DND-41 (cell line): ENCODE data around the gene UBE2L6.
"Not testable (repeated sequence)": the region's sequence is repeated elsewhere in the genome, so short reads cannot be mapped to it uniquely, and the experiment has no call there.

Experiments
- ATAC-seq: fragments of 200-7000 bp; cut with Tn5 transposase; 3 replicates; pipeline ENCODE4 v1.9.1; 2021; ENCODE audit warnings: low read depth; ENCODE audit not compliant: insufficient read depth
- DNase-seq: peaks from one replicate; pipeline ENCODE4 v3.0.0-alpha.2; 2020
- H2AFZ ChIP-seq: 2 replicates; pipeline ENCODE4 v1.6.0; 2012; ENCODE audit warnings: low read depth, low read length
- H3K27ac ChIP-seq: 2 replicates; pipeline ENCODE4 v1.5.1; 2012; ENCODE audit warnings: low read length, inconsistent platforms
- H3K27me3 ChIP-seq: fragments of 200-600 bp; sonication (generic); 2 replicates; pipeline ENCODE4 v1.6.0; 2012; ENCODE audit warnings: low read length, mild to moderate bottlenecking, inconsistent platforms; ENCODE audit not compliant: insufficient read depth, poor library complexity
- H3K36me3 ChIP-seq: 2 replicates; pipeline ENCODE4 v1.5.1; 2012; ENCODE audit warnings: low read length, inconsistent platforms; ENCODE audit not compliant: insufficient read depth
- H3K4me1 ChIP-seq: 2 replicates; pipeline ENCODE4 v1.5.1; 2012; ENCODE audit warnings: mild to moderate bottlenecking, low read length; ENCODE audit not compliant: insufficient read depth
- H3K4me2 ChIP-seq: 2 replicates; pipeline ENCODE4 v1.6.0; 2012; ENCODE audit warnings: mild to moderate bottlenecking, moderate library complexity, low read length, inconsistent platforms; ENCODE audit not compliant: insufficient read depth
- H3K4me3 ChIP-seq, 2 experiments: fragments of 200-600 bp in 1 of 2; shearing (Covaris generic) in 1 of 2; 2 replicates each; pipeline ENCODE4 v1.5.1; 2012 to 2016; ENCODE audit warnings: inconsistent platforms in 2 of 2, low read length in 2 of 2, mild to moderate bottlenecking in 2 of 2, low read depth in 1 of 2, moderate library complexity in 1 of 2
- H3K79me2 ChIP-seq: 2 replicates; pipeline ENCODE4 v1.6.0; 2012; ENCODE audit warnings: low read length, inconsistent platforms; ENCODE audit not compliant: insufficient read depth
- H3K9ac ChIP-seq: 2 replicates; pipeline ENCODE4 v1.6.0; 2012; ENCODE audit warnings: low read depth, mild to moderate bottlenecking, inconsistent platforms, low read length, moderate library complexity
- H3K9me3 ChIP-seq: 2 replicates; pipeline ENCODE4 v1.5.1; 2012; ENCODE audit warnings: low read length, moderate library complexity, mild to moderate bottlenecking, inconsistent platforms; ENCODE audit not compliant: insufficient read depth, severe bottlenecking
- H4K20me1 ChIP-seq: 2 replicates; pipeline ENCODE4 v1.6.0; 2012; ENCODE audit warnings: low read length; ENCODE audit not compliant: insufficient read depth
- CTCF ChIP-seq: IDR thresholded peaks from 2 replicates; pipeline ENCODE4 v1.5.1; 2012; ENCODE audit warnings: borderline replicate concordance, low read length, moderate library complexity, mild to moderate bottlenecking; ENCODE audit not compliant: poor library complexity, severe bottlenecking; ENCODE audit errors: extremely low read depth
- EZH2 ChIP-seq: IDR thresholded peaks from 3 replicates; pipeline ENCODE4 v1.6.1; 2012; ENCODE audit warnings: borderline replicate concordance, low read depth, mild to moderate bottlenecking, moderate library complexity, low read length, inconsistent platforms; ENCODE audit not compliant: severe bottlenecking

UBE2L6 gene

GRCh38 chr11:57542582-57542981, 24.9 kb downstream of the UBE2L6 start:
- DNase-seq (no peak), ATAC-seq (no peak)
- no peaks in the 10 kb centered on the region for H3K9me3 ChIP-seq
- H3K4me2 ChIP-seq = no peak overlapping the region
- H3K4me3 ChIP-seq = no peak overlapping the region
- no peak for TF ChIP-seq CTCF
- TF ChIP-seq EZH2 = no peak
- H3K4me1 ChIP-seq = no peaks in the 10 kb centered on the region
- no peak overlapping the region for H3K27ac ChIP-seq
- no peak overlapping the region for H3K9ac ChIP-seq
- no peaks in the 10 kb centered on the region for H3K27me3 ChIP-seq
- H4K20me1 ChIP-seq = no peaks in the 10 kb centered on the region
- H3K36me3 ChIP-seq = peaks cover 21% of the 10 kb centered on the region
- H2AFZ ChIP-seq = no peak overlapping the region
- H3K79me2 ChIP-seq = no peaks in the 10 kb centered on the region

- H3K36me3 ChIP-seq = peaks cover 8% of the 10 kb centered on the region; the same call in 1 of the 2 replicates
- no peak overlapping the region for H3K27ac ChIP-seq
- no peak overlapping the region for H3K9ac ChIP-seq
- H3K4me2 ChIP-seq = no peak overlapping the region
- no peaks in the 10 kb centered on the region for H3K4me1 ChIP-seq
- ATAC-seq (no peak), DNase-seq (no peak)
- no peaks in the 10 kb centered on the region for H3K27me3 ChIP-seq
- H4K20me1 ChIP-seq = no peaks in the 10 kb centered on the region
- no peak overlapping the region for H3K4me3 ChIP-seq
- H2AFZ ChIP-seq = no peak overlapping the region
- TF ChIP-seq CTCF = no peak
- TF ChIP-seq EZH2 = no peak
- no peaks in the 10 kb centered on the region for H3K79me2 ChIP-seq
- no peaks in the 10 kb centered on the region for H3K9me3 ChIP-seq
Observed at GRCh38 chr11:57541169-57541568, 26.3 kb downstream of the UBE2L6 start.

GRCh38 chr11:57539342-57539741, 28.1 kb downstream of the UBE2L6 start:
- Histone ChIP-seq H3K27ac (no peak overlapping the region), H3K4me2 (no peak overlapping the region), H3K79me2 (no peaks in the 10 kb centered on the region), H3K36me3 (peaks cover 8% of the 10 kb centered on the region; the same call in 1 of the 2 replicates), H3K4me1 (no peaks in the 10 kb centered on the region), H3K4me3 (no peak overlapping the region), H3K9ac (no peak overlapping the region), H4K20me1 (no peaks in the 10 kb centered on the region), H2AFZ (no peak overlapping the region), H3K9me3 (no peaks in the 10 kb centered on the region), H3K27me3 (no peaks in the 10 kb centered on the region)
- TF ChIP-seq CTCF = no peak
- no peak for TF ChIP-seq EZH2
- no peak for DNase-seq
- ATAC-seq = no peak

- Histone ChIP-seq H4K20me1 (no peaks in the 10 kb centered on the region), H3K4me2 (no peak within 1 kb of the TSS), H3K9me3 (no peaks in the 10 kb centered on the region), H3K4me1 (peaks cover 3% of the 10 kb centered on the region), H3K36me3 (peaks cover 8% of the 10 kb centered on the region; the same call in 1 of the 2 replicates), H3K9ac (no peak within 1 kb of the TSS), H3K27ac (no peak within 1 kb of the TSS), H2AFZ (no peak within 1 kb of the TSS), H3K4me3 (no peak within 1 kb of the TSS), H3K27me3 (no peaks in the 10 kb centered on the region), H3K79me2 (no peaks in the 10 kb centered on the region)
- ATAC-seq = no peak
- DNase-seq = no peak
- no peak for TF ChIP-seq CTCF
Observed at GRCh38 chr11:57536947-57537619, 30.4 kb downstream of the UBE2L6 start, which contains the start of gene SMTNL1. TSS of gene SMTNL1 (plus strand) at chr11:57537595. CDS start at chr11:57542643, 5,048 bp downstream.

- not testable (repeated sequence) for H3K9me3 ChIP-seq, H3K9ac ChIP-seq, H3K36me3 ChIP-seq, H3K4me2 ChIP-seq, ATAC-seq, DNase-seq, H2AFZ ChIP-seq, H3K27ac ChIP-seq, H3K27me3 ChIP-seq, H3K4me3 ChIP-seq, H4K20me1 ChIP-seq
- H3K4me1 ChIP-seq = peaks cover 21% of the 10 kb centered on the region
- peaks cover 11% of the 10 kb centered on the region for H3K79me2 ChIP-seq
Observed at GRCh38 chr11:57534449-57534848, 33.0 kb downstream of the UBE2L6 start.
